Measurements from ENCODE around the gene GAN. TPM values are rescaled to one million over a fixed set of nuclear protein-coding genes. Genes with fewer than 3 reads are reported as not detected.

Gene GAN
- total RNA-seq, 1 experiment from 2014 or later, result 5.3 TPM

GRCh38 chr16:81431554-81432353 lies 117.0 kb downstream of the GAN start:
- no peaks in the 10 kb centered on the region for H3K36me3 ChIP-seq (ENCODE audit: low read depth, low read length)
- no peaks in the 10 kb centered on the region for H3K9me3 ChIP-seq (ENCODE audit: low read length)
- ATAC-seq (peak; percentile 78), DNase-seq (peak; percentile 64)
- H2AFZ ChIP-seq (ENCODE audit: low read length), result no peak overlapping the region
- peak overlapping the region; percentile 59 for H3K27ac ChIP-seq (ENCODE audit: low read length)
- no peaks in the 10 kb centered on the region for H3K9me2 ChIP-seq (replicated peaks; ENCODE audit: low read length)
- peaks cover 13% of the 10 kb centered on the region; the same call in 1 of the 2 replicates for H3K4me1 ChIP-seq (ENCODE audit: insufficient read depth, low read length)
- POLR2A ChIA-PET (ENCODE audit: unreplicated experiment), result no interaction called here
- intact Hi-C loops (cut with micrococcal nuclease), result no loop called here
- no peaks in the 10 kb centered on the region for H3K27me3 ChIP-seq (ENCODE audit: low read length)
- no peaks in the 10 kb centered on the region for H3F3A ChIP-seq (ENCODE audit: low read length, unreplicated experiment)
- TF ChIP-seq EZH2 (IDR thresholded peaks at IDR 0.05; ENCODE audit: low read length, unreplicated experiment) (no peak), EZH2phosphoT487 (IDR thresholded peaks at IDR 0.05; ENCODE audit: borderline replicate concordance, low read length) (no peak)
- TF ChIP-seq, protein P1, sequence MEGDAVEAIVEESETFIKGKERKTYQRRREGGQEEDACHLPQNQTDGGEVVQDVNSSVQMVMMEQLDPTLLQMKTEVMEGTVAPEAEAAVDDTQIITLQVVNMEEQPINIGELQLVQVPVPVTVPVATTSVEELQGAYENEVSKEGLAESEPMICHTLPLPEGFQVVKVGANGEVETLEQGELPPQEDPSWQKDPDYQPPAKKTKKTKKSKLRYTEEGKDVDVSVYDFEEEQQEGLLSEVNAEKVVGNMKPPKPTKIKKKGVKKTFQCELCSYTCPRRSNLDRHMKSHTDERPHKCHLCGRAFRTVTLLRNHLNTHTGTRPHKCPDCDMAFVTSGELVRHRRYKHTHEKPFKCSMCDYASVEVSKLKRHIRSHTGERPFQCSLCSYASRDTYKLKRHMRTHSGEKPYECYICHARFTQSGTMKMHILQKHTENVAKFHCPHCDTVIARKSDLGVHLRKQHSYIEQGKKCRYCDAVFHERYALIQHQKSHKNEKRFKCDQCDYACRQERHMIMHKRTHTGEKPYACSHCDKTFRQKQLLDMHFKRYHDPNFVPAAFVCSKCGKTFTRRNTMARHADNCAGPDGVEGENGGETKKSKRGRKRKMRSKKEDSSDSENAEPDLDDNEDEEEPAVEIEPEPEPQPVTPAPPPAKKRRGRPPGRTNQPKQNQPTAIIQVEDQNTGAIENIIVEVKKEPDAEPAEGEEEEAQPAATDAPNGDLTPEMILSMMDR (conservative IDR thresholded peaks at IDR 0.05; ENCODE audit: low read depth, low read length), result no peak
- peak overlapping the region; percentile 28; the same call in 1 of the 2 replicates for H3K9ac ChIP-seq (ENCODE audit: low read length)
- no TSS peak for BruUV-seq (replicated peaks)
- H3K4me3 ChIP-seq (ENCODE audit: low read length), result no peak overlapping the region
- H4K20me1 ChIP-seq (ENCODE audit: low read length), result no peaks in the 10 kb centered on the region
- CTCF ChIA-PET, result no interaction called here
- H3K79me2 ChIP-seq (ENCODE audit: low read length), result no peaks in the 10 kb centered on the region
- H3K4me2 ChIP-seq (ENCODE audit: low read length), result no peak overlapping the region

DNA sequence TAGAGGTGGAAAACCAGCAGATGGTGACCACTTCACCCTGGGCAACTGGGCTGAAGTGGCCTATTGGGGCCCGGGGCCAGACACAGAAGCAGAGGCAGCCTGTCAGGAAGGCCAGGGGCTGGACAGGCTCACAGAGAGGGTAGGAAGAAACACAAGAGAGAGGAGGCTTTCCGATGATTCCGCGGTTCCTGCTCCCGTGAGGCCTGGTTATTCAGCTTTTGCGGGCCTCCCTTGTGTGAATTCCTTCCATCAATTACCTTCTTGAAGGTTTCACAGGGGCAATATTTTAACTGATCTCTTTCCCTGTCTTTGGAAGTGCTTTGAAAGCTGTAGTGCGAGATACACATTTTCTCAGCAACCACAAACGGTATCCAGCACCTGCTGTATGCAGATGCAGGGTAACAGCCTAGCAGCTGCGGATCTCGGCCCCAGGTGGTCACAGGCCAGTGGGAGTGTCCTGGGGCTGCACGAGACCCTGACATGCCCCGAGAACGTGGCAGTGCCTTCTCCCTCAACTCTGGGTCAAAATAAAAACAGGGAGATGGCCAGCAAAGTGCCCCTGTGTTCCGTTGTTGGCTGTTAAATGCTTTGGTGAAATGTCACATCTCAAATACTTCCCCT lies 118.3 kb downstream of the GAN start:
- CTCF ChIA-PET, result no interaction called here
- H3K9ac ChIP-seq (ENCODE audit: low read length), result no peak overlapping the region
- H3K4me3 ChIP-seq (ENCODE audit: low read length), result no peak overlapping the region
- H4K20me1 ChIP-seq (ENCODE audit: low read length), result no peaks in the 10 kb centered on the region
- ATAC-seq (no peak), DNase-seq (no peak)
- TF ChIP-seq, protein P1 (conservative IDR thresholded peaks at IDR 0.05; ENCODE audit: low read depth, low read length), result no peak
- TF ChIP-seq EZH2 (IDR thresholded peaks at IDR 0.05; ENCODE audit: low read length, unreplicated experiment) (no peak), EZH2phosphoT487 (IDR thresholded peaks at IDR 0.05; ENCODE audit: borderline replicate concordance, low read length) (no peak)
- H3K27me3 ChIP-seq (ENCODE audit: low read length), result no peaks in the 10 kb centered on the region
- H3K4me1 ChIP-seq (ENCODE audit: insufficient read depth, low read length), result peaks cover 17% of the 10 kb centered on the region; the same call in 1 of the 2 replicates
- no peak overlapping the region for H3K4me2 ChIP-seq (ENCODE audit: low read length)
- POLR2A ChIA-PET (ENCODE audit: unreplicated experiment), result no interaction called here
- no peaks in the 10 kb centered on the region for H3K9me3 ChIP-seq (ENCODE audit: low read length)
- H2AFZ ChIP-seq (ENCODE audit: low read length), result no peak overlapping the region
- H3F3A ChIP-seq (ENCODE audit: low read length, unreplicated experiment), result no peaks in the 10 kb centered on the region
- H3K27ac ChIP-seq (ENCODE audit: low read length), result no peak overlapping the region
- BruUV-seq (replicated peaks), result no TSS peak
- H3K36me3 ChIP-seq (ENCODE audit: low read depth, low read length), result no peaks in the 10 kb centered on the region
- intact Hi-C loops (cut with micrococcal nuclease), result no loop called here
- H3K9me2 ChIP-seq (replicated peaks; ENCODE audit: low read length), result no peaks in the 10 kb centered on the region
- no peaks in the 10 kb centered on the region for H3K79me2 ChIP-seq (ENCODE audit: low read length)

GRCh38 chr16:81435103-81435502 lies 120.3 kb downstream of the GAN start:
- ATAC-seq (no peak), DNase-seq (no peak)
- Histone ChIP-seq H2AFZ (ENCODE audit: low read length) (no peak overlapping the region), H3K27me3 (ENCODE audit: low read length) (no peaks in the 10 kb centered on the region), H3K9ac (ENCODE audit: low read length) (no peak overlapping the region), H3K27ac (ENCODE audit: low read length) (no peak overlapping the region), H3K9me2 (replicated peaks; ENCODE audit: low read length) (no peaks in the 10 kb centered on the region), H3K4me2 (ENCODE audit: low read length) (no peak overlapping the region), H3K4me3 (ENCODE audit: low read length) (no peak overlapping the region), H3K4me1 (ENCODE audit: insufficient read depth, low read length) (peaks cover 20% of the 10 kb centered on the region; the same call in 1 of the 2 replicates), H3K9me3 (ENCODE audit: low read length) (no peaks in the 10 kb centered on the region), H3K79me2 (ENCODE audit: low read length) (no peaks in the 10 kb centered on the region), H3K36me3 (ENCODE audit: low read depth, low read length) (no peaks in the 10 kb centered on the region), H3F3A (ENCODE audit: low read length, unreplicated experiment) (no peaks in the 10 kb centered on the region), H4K20me1 (ENCODE audit: low read length) (no peaks in the 10 kb centered on the region)
- ChIA-PET CTCF (no interaction called here), POLR2A (ENCODE audit: unreplicated experiment) (no interaction called here)
- no TSS peak for BruUV-seq (replicated peaks)
- intact Hi-C loops (cut with micrococcal nuclease), result no loop called here
- TF ChIP-seq, protein P1 (conservative IDR thresholded peaks at IDR 0.05; ENCODE audit: low read depth, low read length), result no peak
- no peak for TF ChIP-seq EZH2phosphoT487 (IDR thresholded peaks at IDR 0.05; ENCODE audit: borderline replicate concordance, low read length)
- TF ChIP-seq EZH2 (IDR thresholded peaks at IDR 0.05; ENCODE audit: low read length, unreplicated experiment), result no peak
